Mononuclear cell (primary cell): ENCODE measurements around the gene TOR2A. TPM values are rescaled to one million over a fixed set of nuclear protein-coding genes. Genes with fewer than 3 reads are reported as not detected.
"Not testable (repeated sequence)": the region's sequence is repeated elsewhere in the genome, so short reads cannot be mapped to it uniquely, and the experiment has no call there.

Experiments used
- H3K27me3 ChIP-seq: 2 replicates; pipeline ENCODE4 v1.6.0; 2011; ENCODE audit warnings: low read length, control low read depth; ENCODE audit not compliant: insufficient read depth
- H3K4me1 ChIP-seq: 2 replicates; pipeline ENCODE4 v1.5.1; 2011; ENCODE audit warnings: mild to moderate bottlenecking, low read length, control low read depth; ENCODE audit not compliant: insufficient read depth
- H3K4me3 ChIP-seq: 2 replicates; pipeline ENCODE4 v1.5.1; 2011; ENCODE audit warnings: mild to moderate bottlenecking, low read length, moderate library complexity
- H3K9me3 ChIP-seq: 2 replicates; pipeline ENCODE4 v1.5.1; 2011; ENCODE audit warnings: low read depth, mild to moderate bottlenecking, control low read depth, low read length
- total RNA-seq: library from RNA; depleted of rRNA; stranded (reverse); fragments of >200 nt; gene quantifications from one replicate; pipeline ENCODE4 v1.2.3, GENCODE V29; 2012

The TOR2A gene
- 13.4 TPM for total RNA-seq

- H3K4me3 ChIP-seq: peak within 1 kb of the TSS; percentile 68
Measured at GRCh38 chr9:127734747-127735529, at the start of gene TOR2A. Gene TOR2A (minus strand): TSS chr9:127735294. CDS start chr9:127735270, 24 bp downstream.

GRCh38 chr9:127783111-127784008 is 48.3 kb upstream of the TOR2A start:
- no peaks in the 10 kb centered on the region for H3K9me3 ChIP-seq
- H3K4me1 ChIP-seq: peaks cover 81% of the 10 kb centered on the region
- H3K27me3 ChIP-seq: no peaks in the 10 kb centered on the region
- H3K4me3 ChIP-seq: no peak overlapping the region

More at GRCh38 chr9:127734747-127735529, at the start of gene TOR2A:
- H3K4me1 ChIP-seq: peaks cover 22% of the 10 kb centered on the region
- no peaks in the 10 kb centered on the region for H3K27me3 ChIP-seq
- H3K9me3 ChIP-seq: no peaks in the 10 kb centered on the region

GRCh38 chr9:127781806-127782205 is 46.7 kb upstream of the TOR2A start:
- no peak overlapping the region for H3K4me3 ChIP-seq

GRCh38 chr9:127780909-127781308 is 45.8 kb upstream of the TOR2A start:
- not testable (repeated sequence) for H3K27me3 ChIP-seq, H3K4me3 ChIP-seq, H3K9me3 ChIP-seq
- peaks cover 77% of the 10 kb centered on the region for H3K4me1 ChIP-seq

More at GRCh38 chr9:127781806-127782205, 46.7 kb upstream of the TOR2A start:
- H3K9me3 ChIP-seq: no peaks in the 10 kb centered on the region
- peaks cover 71% of the 10 kb centered on the region for H3K4me1 ChIP-seq
- H3K27me3 ChIP-seq: no peaks in the 10 kb centered on the region

GRCh38 chr9:127780126-127780885 is 45.2 kb upstream of the TOR2A start:
- Histone ChIP-seq H3K27me3 (no peaks in the 10 kb centered on the region), H3K4me1 (peaks cover 83% of the 10 kb centered on the region), H3K4me3 (no peak overlapping the region), H3K9me3 (no peaks in the 10 kb centered on the region)

- Histone ChIP-seq H3K4me3 (peak overlapping the region; percentile 82), H3K9me3 (no peaks in the 10 kb centered on the region), H3K4me1 (peaks cover 86% of the 10 kb centered on the region), H3K27me3 (no peaks in the 10 kb centered on the region)
Measured at GRCh38 chr9:127779136-127779981, 44.3 kb upstream of the TOR2A start.

- H3K9me3 ChIP-seq: no peaks in the 10 kb centered on the region
- H3K27me3 ChIP-seq: no peaks in the 10 kb centered on the region
- H3K4me3 ChIP-seq: peak within 1 kb of the TSS; percentile 82
- H3K4me1 ChIP-seq: peaks cover 86% of the 10 kb centered on the region
Measured at GRCh38 chr9:127778280-127779135, 43.4 kb upstream of the TOR2A start, which contains the start of gene SH2D3C. Gene SH2D3C (minus strand): TSS chr9:127778666. CDS start chr9:127778627, 39 bp downstream.

GRCh38 chr9:127777368-127777980 is 42.4 kb upstream of the TOR2A start:
- Histone ChIP-seq H3K27me3 (no peaks in the 10 kb centered on the region), H3K4me3 (peak overlapping the region; percentile 82), H3K4me1 (peaks cover 85% of the 10 kb centered on the region), H3K9me3 (no peaks in the 10 kb centered on the region)

- H3K4me3 ChIP-seq: peak overlapping the region; percentile 82
- H3K27me3 ChIP-seq: no peaks in the 10 kb centered on the region
- H3K9me3 ChIP-seq: no peaks in the 10 kb centered on the region
- peaks cover 85% of the 10 kb centered on the region for H3K4me1 ChIP-seq
Measured at GRCh38 chr9:127776924-127777289, 41.8 kb upstream of the TOR2A start.

- H3K4me1 ChIP-seq: peaks cover 85% of the 10 kb centered on the region
- no peaks in the 10 kb centered on the region for H3K27me3 ChIP-seq
- H3K9me3 ChIP-seq: no peaks in the 10 kb centered on the region
- peak overlapping the region; percentile 82 for H3K4me3 ChIP-seq
Measured at GRCh38 chr9:127776195-127776923, 41.3 kb upstream of the TOR2A start.

- no peak overlapping the region for H3K4me3 ChIP-seq
- H3K27me3 ChIP-seq: no peaks in the 10 kb centered on the region
- peaks cover 85% of the 10 kb centered on the region for H3K4me1 ChIP-seq
- H3K9me3 ChIP-seq: no peaks in the 10 kb centered on the region
Measured at GRCh38 chr9:127773981-127774380, 38.9 kb upstream of the TOR2A start.

GRCh38 chr9:127773272-127773671 is 38.2 kb upstream of the TOR2A start:
- Histone ChIP-seq H3K9me3 (no peaks in the 10 kb centered on the region), H3K4me1 (peaks cover 87% of the 10 kb centered on the region), H3K4me3 (no peak overlapping the region), H3K27me3 (no peaks in the 10 kb centered on the region)
